Glutamatergic neuron (in vitro differentiated cells): ENCODE measurements around the gene FBXW9. TPM values are rescaled to one million over a fixed set of nuclear protein-coding genes. Genes with fewer than 3 reads are reported as not detected.
A peak's percentile ranks its signal among the peaks of the same experiment; 100 is the strongest.

ENCODE experiments used
- DNase-seq: peaks from one replicate; pipeline ENCODE4 v3.0.0; 2022
- H3K27ac Mint-ChIP-seq: one replicate; pipeline ENCODE4 v1.8.0; 2020; ENCODE audit warnings: mild to moderate bottlenecking, mixed read lengths, inconsistent platforms; ENCODE audit not compliant: unreplicated experiment
- H3K27me3 Mint-ChIP-seq: one replicate; pipeline ENCODE4 v1.8.0; 2020; ENCODE audit warnings: mild to moderate bottlenecking, moderate library complexity, mixed read lengths, inconsistent platforms; ENCODE audit not compliant: unreplicated experiment
- H3K36me3 Mint-ChIP-seq: one replicate; pipeline ENCODE4 v1.8.0; 2020; ENCODE audit warnings: mild to moderate bottlenecking, mixed read lengths, inconsistent platforms; ENCODE audit not compliant: unreplicated experiment
- H3K4me1 Mint-ChIP-seq: one replicate; pipeline ENCODE4 v1.8.0; 2020; ENCODE audit warnings: mild to moderate bottlenecking, low read depth, mixed read lengths, inconsistent platforms; ENCODE audit not compliant: unreplicated experiment
- H3K4me3 Mint-ChIP-seq: one replicate; pipeline ENCODE4 v1.8.0; 2020; ENCODE audit warnings: mild to moderate bottlenecking, mixed read lengths, inconsistent platforms; ENCODE audit not compliant: unreplicated experiment
- H3K9me3 Mint-ChIP-seq: one replicate; pipeline ENCODE4 v1.8.0; 2020; ENCODE audit warnings: mild to moderate bottlenecking, moderate library complexity, mixed read lengths, inconsistent platforms; ENCODE audit not compliant: unreplicated experiment
- total RNA-seq: library from RNA; stranded (reverse); fragmentation: NEBNext Ultra II Directional; extraction: Animal tissue kit (Norgen Biotek cat#: 25700); gene quantifications from one replicate; pipeline ENCODE4 v1.2.1, GENCODE V29; 2021; ENCODE audit not compliant: unreplicated experiment
- TF ChIP-seq, protein P1 (sequence below): fragments of 200-600 bp; sonication (generic); IDR thresholded peaks from one replicate; pipeline ENCODE4 v1.5.0; 2021; ENCODE audit not compliant: partially characterized antibody, unreplicated experiment

FBXW9 gene
- total RNA-seq, 1 donor from 2014 or later: 7.4 TPM

DNA sequence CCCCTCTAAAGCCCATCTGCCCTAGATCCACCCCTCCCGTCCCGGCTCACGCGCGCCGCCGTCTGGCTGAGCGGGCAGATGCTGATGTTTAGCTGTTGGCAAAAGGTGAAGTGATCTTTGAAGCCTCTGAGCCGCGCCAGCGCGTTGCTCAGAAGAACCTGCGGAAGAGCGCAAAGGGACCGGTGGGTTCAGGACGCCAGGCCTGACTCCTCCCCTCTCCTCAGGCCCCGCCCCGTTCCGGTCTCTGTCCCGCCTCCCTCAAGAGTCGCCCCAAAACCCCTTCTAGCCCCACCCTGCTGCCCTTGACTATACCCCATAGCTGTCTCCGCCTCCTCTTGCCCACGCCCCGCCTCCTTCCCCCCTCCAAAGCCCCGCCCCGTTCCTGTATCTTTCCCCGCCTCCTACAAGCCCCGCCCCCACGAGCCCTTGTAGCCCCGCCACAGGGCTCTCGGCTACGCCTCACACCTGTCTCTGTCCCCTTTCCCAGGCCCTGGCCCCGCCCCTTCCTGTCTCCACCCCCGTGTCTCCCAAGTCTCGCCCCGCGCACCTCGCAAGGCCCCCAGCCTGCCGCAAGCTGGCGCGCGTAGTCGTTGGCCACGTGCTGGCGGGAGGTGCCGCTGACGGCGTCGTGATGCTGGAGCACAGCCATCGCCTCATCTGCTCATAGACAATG lies 39.4 kb downstream of the FBXW9 start:
- no peaks in the 10 kb centered on the region for H3K9me3 Mint-ChIP-seq
- peaks cover 5% of the 10 kb centered on the region for H3K27me3 Mint-ChIP-seq
- no peak overlapping the region for H3K27ac Mint-ChIP-seq
- TF ChIP-seq, protein P1, sequence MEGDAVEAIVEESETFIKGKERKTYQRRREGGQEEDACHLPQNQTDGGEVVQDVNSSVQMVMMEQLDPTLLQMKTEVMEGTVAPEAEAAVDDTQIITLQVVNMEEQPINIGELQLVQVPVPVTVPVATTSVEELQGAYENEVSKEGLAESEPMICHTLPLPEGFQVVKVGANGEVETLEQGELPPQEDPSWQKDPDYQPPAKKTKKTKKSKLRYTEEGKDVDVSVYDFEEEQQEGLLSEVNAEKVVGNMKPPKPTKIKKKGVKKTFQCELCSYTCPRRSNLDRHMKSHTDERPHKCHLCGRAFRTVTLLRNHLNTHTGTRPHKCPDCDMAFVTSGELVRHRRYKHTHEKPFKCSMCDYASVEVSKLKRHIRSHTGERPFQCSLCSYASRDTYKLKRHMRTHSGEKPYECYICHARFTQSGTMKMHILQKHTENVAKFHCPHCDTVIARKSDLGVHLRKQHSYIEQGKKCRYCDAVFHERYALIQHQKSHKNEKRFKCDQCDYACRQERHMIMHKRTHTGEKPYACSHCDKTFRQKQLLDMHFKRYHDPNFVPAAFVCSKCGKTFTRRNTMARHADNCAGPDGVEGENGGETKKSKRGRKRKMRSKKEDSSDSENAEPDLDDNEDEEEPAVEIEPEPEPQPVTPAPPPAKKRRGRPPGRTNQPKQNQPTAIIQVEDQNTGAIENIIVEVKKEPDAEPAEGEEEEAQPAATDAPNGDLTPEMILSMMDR: no peak
- DNase-seq: no peak
- no peaks in the 10 kb centered on the region for H3K4me1 Mint-ChIP-seq
- H3K4me3 Mint-ChIP-seq: no peak overlapping the region
- H3K36me3 Mint-ChIP-seq: peaks cover 6% of the 10 kb centered on the region

DNA sequence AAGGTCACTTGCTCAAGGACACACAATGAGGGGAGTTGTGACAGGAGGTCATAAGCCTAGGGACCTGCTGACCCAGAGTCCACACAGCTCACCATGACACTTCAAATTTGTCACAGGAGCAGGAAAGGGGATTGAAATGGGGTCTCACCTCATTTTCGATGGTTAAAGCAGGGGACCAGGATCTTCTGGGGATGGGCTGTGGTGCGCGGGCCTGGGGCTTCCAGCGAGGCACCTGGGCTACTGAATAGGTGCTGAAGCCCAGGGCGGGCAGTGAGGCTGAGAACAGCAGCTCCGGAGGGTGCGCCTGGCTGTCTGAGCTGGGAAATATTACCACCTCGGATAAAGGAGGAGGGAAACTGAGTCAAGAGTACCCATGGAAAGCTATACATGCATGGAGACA lies 40.9 kb downstream of the FBXW9 start:
- Mint-ChIP-seq H3K4me1 (no peaks in the 10 kb centered on the region), H3K9me3 (no peaks in the 10 kb centered on the region)

DNA sequence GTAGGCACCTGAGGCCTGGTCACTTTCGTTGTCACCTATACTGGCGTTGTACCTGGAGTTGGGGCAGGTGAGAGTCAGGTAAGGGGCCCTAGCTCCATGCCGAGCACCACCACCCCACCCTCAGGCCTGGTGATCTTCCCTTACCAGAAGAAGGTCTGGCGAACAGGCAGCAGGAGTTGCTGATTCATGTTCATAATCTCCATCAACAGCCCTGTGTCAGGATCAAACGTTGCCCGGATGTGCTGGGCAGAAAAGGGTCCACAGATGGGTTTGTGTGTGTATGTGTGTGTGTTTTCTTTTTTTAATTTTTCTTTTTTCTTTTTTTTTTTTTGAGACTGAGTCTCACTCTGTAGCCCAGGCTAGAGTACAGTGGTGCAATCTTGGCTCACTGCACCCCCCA lies 44.2 kb downstream of the FBXW9 start:
- Mint-ChIP-seq H3K4me3 (no peak overlapping the region), H3K36me3 (peaks cover 11% of the 10 kb centered on the region), H3K27me3 (peaks cover 5% of the 10 kb centered on the region), H3K9me3 (peaks cover 1% of the 10 kb centered on the region), H3K27ac (no peak overlapping the region), H3K4me1 (no peaks in the 10 kb centered on the region)
- TF ChIP-seq, protein P1: no peak
- no peak for DNase-seq

More for the DNA sequence above, 40.9 kb downstream of the FBXW9 start:
- Mint-ChIP-seq H3K27ac (no peak overlapping the region), H3K27me3 (peaks cover 5% of the 10 kb centered on the region), H3K36me3 (peaks cover 11% of the 10 kb centered on the region), H3K4me3 (peak overlapping the region; percentile 47)
- no peak for DNase-seq
- TF ChIP-seq, protein P1: no peak

DNA sequence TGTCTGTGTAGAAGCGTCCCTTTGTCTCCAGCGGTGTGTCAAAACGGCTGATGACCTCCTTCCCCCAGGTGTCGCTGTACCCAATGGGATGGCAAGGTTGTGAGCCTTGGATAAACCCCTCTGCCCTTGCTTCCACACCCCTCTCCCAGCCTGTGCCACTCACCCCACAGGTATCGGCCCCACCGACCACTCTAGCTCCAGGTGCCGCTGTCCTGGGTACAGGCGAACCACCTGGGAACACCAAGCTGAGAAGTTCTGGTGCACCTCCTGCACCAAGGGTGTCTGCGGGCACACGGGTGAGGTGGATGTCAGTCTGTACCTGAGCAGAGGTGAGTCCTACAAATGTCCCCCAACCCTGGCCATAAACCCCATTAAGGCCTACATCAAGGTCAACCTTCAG lies 46.5 kb downstream of the FBXW9 start:
- H3K27ac Mint-ChIP-seq: no peak overlapping the region
- H3K4me1 Mint-ChIP-seq: no peaks in the 10 kb centered on the region
- H3K9me3 Mint-ChIP-seq: peaks cover 1% of the 10 kb centered on the region
- H3K36me3 Mint-ChIP-seq: peaks cover 4% of the 10 kb centered on the region
- peaks cover 4% of the 10 kb centered on the region for H3K27me3 Mint-ChIP-seq
- no peak for DNase-seq
- H3K4me3 Mint-ChIP-seq: no peak overlapping the region
- TF ChIP-seq, protein P1: no peak

DNA sequence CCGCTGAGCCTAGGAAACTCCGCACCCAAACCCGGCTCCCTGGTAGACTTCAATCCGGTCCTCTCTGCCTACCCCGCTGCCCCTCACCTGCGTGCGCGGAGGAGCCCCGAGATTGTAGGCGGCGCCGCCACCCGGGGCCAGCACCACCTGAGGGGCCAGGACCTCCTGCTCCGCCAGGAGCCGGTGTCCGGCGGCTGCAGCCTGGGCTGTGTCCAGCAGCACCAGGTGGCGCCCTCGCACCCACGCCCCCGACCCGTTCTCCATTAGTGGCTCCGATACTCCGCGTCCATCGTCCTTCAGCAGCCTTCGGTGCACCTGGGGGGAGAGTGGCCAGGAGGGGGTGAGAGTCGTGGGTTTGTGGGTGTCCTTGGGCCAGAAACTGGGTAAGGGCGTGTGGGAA lies 48.3 kb downstream of the FBXW9 start:
- Mint-ChIP-seq H3K27me3 (peaks cover 4% of the 10 kb centered on the region), H3K4me1 (no peaks in the 10 kb centered on the region), H3K9me3 (peaks cover 1% of the 10 kb centered on the region), H3K36me3 (peaks cover 4% of the 10 kb centered on the region), H3K4me3 (no peak overlapping the region), H3K27ac (no peak overlapping the region)
- TF ChIP-seq, protein P1: no peak
- no peak for DNase-seq
